ENCODE measurements around the gene LCTL. TPM values are rescaled to one million over a fixed set of nuclear protein-coding genes. Genes with fewer than 3 reads are reported as not detected.

The LCTL gene
- total RNA-seq, 1 experiment from 2014 or later: not detected

GRCh38 chr15:66603301-66604179 lies 37.7 kb upstream of the LCTL start:
- Histone ChIP-seq H3K4me2 (ENCODE audit: low read depth, low read length, poor library complexity, severe bottlenecking) (no peak overlapping the region), H3K9me3 (ENCODE audit: low read length) (no peaks in the 10 kb centered on the region), H2AFZ (ENCODE audit: low read length) (no peak overlapping the region), H3K27ac (ENCODE audit: low read length) (no peak overlapping the region), H4K20me1 (ENCODE audit: insufficient read depth, low read depth, low read length) (no peaks in the 10 kb centered on the region), H3K27me3 (ENCODE audit: low read length) (no peaks in the 10 kb centered on the region), H3K79me2 (ENCODE audit: low read length) (no peaks in the 10 kb centered on the region), H3K9me2 (replicated peaks; ENCODE audit: insufficient read depth, low read length) (no peaks in the 10 kb centered on the region), H3K4me3 (ENCODE audit: low read length) (no peak overlapping the region), H3K36me3 (ENCODE audit: insufficient read depth, low read length) (no peaks in the 10 kb centered on the region), H3K9ac (ENCODE audit: low read length) (no peak overlapping the region), H3K4me1 (ENCODE audit: low read length) (no peaks in the 10 kb centered on the region)
- peak; percentile 87 for DNase-seq

GRCh38 chr15:66601521-66601920 lies 35.7 kb upstream of the LCTL start:
- H3K27me3 ChIP-seq (ENCODE audit: low read length): no peaks in the 10 kb centered on the region
- no peak overlapping the region for H3K9ac ChIP-seq (ENCODE audit: low read length)
- DNase-seq: no peak
- no peaks in the 10 kb centered on the region for H3K9me2 ChIP-seq (replicated peaks; ENCODE audit: insufficient read depth, low read length)
- no peaks in the 10 kb centered on the region for H3K4me1 ChIP-seq (ENCODE audit: low read length)
- H4K20me1 ChIP-seq (ENCODE audit: insufficient read depth, low read depth, low read length): no peaks in the 10 kb centered on the region
- H3K4me3 ChIP-seq (ENCODE audit: low read length): no peak overlapping the region
- H2AFZ ChIP-seq (ENCODE audit: low read length): no peak overlapping the region
- H3K27ac ChIP-seq (ENCODE audit: low read length): no peak overlapping the region
- no peaks in the 10 kb centered on the region for H3K79me2 ChIP-seq (ENCODE audit: low read length)
- H3K36me3 ChIP-seq (ENCODE audit: insufficient read depth, low read length): no peaks in the 10 kb centered on the region
- no peaks in the 10 kb centered on the region for H3K9me3 ChIP-seq (ENCODE audit: low read length)
- H3K4me2 ChIP-seq (ENCODE audit: low read depth, low read length, poor library complexity, severe bottlenecking): no peak overlapping the region

GRCh38 chr15:66600240-66600627 lies 34.4 kb upstream of the LCTL start:
- DNase-seq: no peak
- Histone ChIP-seq H3K4me3 (ENCODE audit: low read length) (no peak overlapping the region), H2AFZ (ENCODE audit: low read length) (no peak overlapping the region), H3K9me3 (ENCODE audit: low read length) (no peaks in the 10 kb centered on the region), H4K20me1 (ENCODE audit: insufficient read depth, low read depth, low read length) (no peaks in the 10 kb centered on the region), H3K9ac (ENCODE audit: low read length) (no peak overlapping the region), H3K36me3 (ENCODE audit: insufficient read depth, low read length) (no peaks in the 10 kb centered on the region), H3K27me3 (ENCODE audit: low read length) (no peaks in the 10 kb centered on the region), H3K4me1 (ENCODE audit: low read length) (no peaks in the 10 kb centered on the region), H3K27ac (ENCODE audit: low read length) (no peak overlapping the region), H3K9me2 (replicated peaks; ENCODE audit: insufficient read depth, low read length) (no peaks in the 10 kb centered on the region), H3K4me2 (ENCODE audit: low read depth, low read length, poor library complexity, severe bottlenecking) (no peak overlapping the region), H3K79me2 (ENCODE audit: low read length) (no peaks in the 10 kb centered on the region)

GRCh38 chr15:66599536-66600239 lies 33.9 kb upstream of the LCTL start:
- Histone ChIP-seq H2AFZ (ENCODE audit: low read length) (no peak overlapping the region), H3K4me2 (ENCODE audit: low read depth, low read length, poor library complexity, severe bottlenecking) (no peak overlapping the region), H3K9me2 (replicated peaks; ENCODE audit: insufficient read depth, low read length) (no peaks in the 10 kb centered on the region), H3K4me3 (ENCODE audit: low read length) (no peak overlapping the region), H3K27me3 (ENCODE audit: low read length) (no peaks in the 10 kb centered on the region), H3K36me3 (ENCODE audit: insufficient read depth, low read length) (no peaks in the 10 kb centered on the region), H3K79me2 (ENCODE audit: low read length) (no peaks in the 10 kb centered on the region), H4K20me1 (ENCODE audit: insufficient read depth, low read depth, low read length) (no peaks in the 10 kb centered on the region), H3K4me1 (ENCODE audit: low read length) (no peaks in the 10 kb centered on the region), H3K27ac (ENCODE audit: low read length) (no peak overlapping the region), H3K9me3 (ENCODE audit: low read length) (no peaks in the 10 kb centered on the region), H3K9ac (ENCODE audit: low read length) (no peak overlapping the region)
- no peak for DNase-seq

GRCh38 chr15:66598095-66598815 lies 32.5 kb upstream of the LCTL start:
- DNase-seq: no peak

GRCh38 chr15:66595931-66596545 lies 30.2 kb upstream of the LCTL start:
- H3K9ac ChIP-seq (ENCODE audit: low read length): no peak overlapping the region
- no peak overlapping the region for H3K4me3 ChIP-seq (ENCODE audit: low read length)
- no peak overlapping the region for H2AFZ ChIP-seq (ENCODE audit: low read length)
- no peak overlapping the region for H3K4me2 ChIP-seq (ENCODE audit: low read depth, low read length, poor library complexity, severe bottlenecking)
- H3K79me2 ChIP-seq (ENCODE audit: low read length): no peaks in the 10 kb centered on the region
- H3K27me3 ChIP-seq (ENCODE audit: low read length): no peaks in the 10 kb centered on the region
- H3K9me3 ChIP-seq (ENCODE audit: low read length): no peaks in the 10 kb centered on the region
- H4K20me1 ChIP-seq (ENCODE audit: insufficient read depth, low read depth, low read length): no peaks in the 10 kb centered on the region
- H3K9me2 ChIP-seq (replicated peaks; ENCODE audit: insufficient read depth, low read length): no peaks in the 10 kb centered on the region
- H3K4me1 ChIP-seq (ENCODE audit: low read length): no peaks in the 10 kb centered on the region
- H3K27ac ChIP-seq (ENCODE audit: low read length): no peak overlapping the region
- DNase-seq: no peak
- no peaks in the 10 kb centered on the region for H3K36me3 ChIP-seq (ENCODE audit: insufficient read depth, low read length)

More at GRCh38 chr15:66598095-66598815, 32.5 kb upstream of the LCTL start:
- no peaks in the 10 kb centered on the region for H4K20me1 ChIP-seq (ENCODE audit: insufficient read depth, low read depth, low read length)
- H3K4me2 ChIP-seq (ENCODE audit: low read depth, low read length, poor library complexity, severe bottlenecking): no peak overlapping the region
- H3K79me2 ChIP-seq (ENCODE audit: low read length): no peaks in the 10 kb centered on the region
- no peak overlapping the region for H3K9ac ChIP-seq (ENCODE audit: low read length)
- no peaks in the 10 kb centered on the region for H3K9me2 ChIP-seq (replicated peaks; ENCODE audit: insufficient read depth, low read length)
- no peak overlapping the region for H3K4me3 ChIP-seq (ENCODE audit: low read length)
- no peaks in the 10 kb centered on the region for H3K27me3 ChIP-seq (ENCODE audit: low read length)
- no peak overlapping the region for H2AFZ ChIP-seq (ENCODE audit: low read length)
- H3K9me3 ChIP-seq (ENCODE audit: low read length): no peaks in the 10 kb centered on the region
- H3K4me1 ChIP-seq (ENCODE audit: low read length): no peaks in the 10 kb centered on the region
- no peak overlapping the region for H3K27ac ChIP-seq (ENCODE audit: low read length)
- no peaks in the 10 kb centered on the region for H3K36me3 ChIP-seq (ENCODE audit: insufficient read depth, low read length)

GRCh38 chr15:66595332-66595731 lies 29.5 kb upstream of the LCTL start:
- Histone ChIP-seq H3K9me2 (replicated peaks; ENCODE audit: insufficient read depth, low read length) (no peaks in the 10 kb centered on the region), H3K9me3 (ENCODE audit: low read length) (no peaks in the 10 kb centered on the region), H3K79me2 (ENCODE audit: low read length) (no peaks in the 10 kb centered on the region), H3K4me3 (ENCODE audit: low read length) (no peak overlapping the region), H3K4me1 (ENCODE audit: low read length) (no peaks in the 10 kb centered on the region), H3K27ac (ENCODE audit: low read length) (no peak overlapping the region), H4K20me1 (ENCODE audit: insufficient read depth, low read depth, low read length) (no peaks in the 10 kb centered on the region), H3K4me2 (ENCODE audit: low read depth, low read length, poor library complexity, severe bottlenecking) (no peak overlapping the region), H3K9ac (ENCODE audit: low read length) (no peak overlapping the region), H3K27me3 (ENCODE audit: low read length) (no peaks in the 10 kb centered on the region), H3K36me3 (ENCODE audit: insufficient read depth, low read length) (no peaks in the 10 kb centered on the region), H2AFZ (ENCODE audit: low read length) (no peak overlapping the region)
- no peak for DNase-seq

GRCh38 chr15:66594836-66595235 lies 29.0 kb upstream of the LCTL start:
- Histone ChIP-seq H3K9me2 (replicated peaks; ENCODE audit: insufficient read depth, low read length) (no peaks in the 10 kb centered on the region), H3K9me3 (ENCODE audit: low read length) (no peaks in the 10 kb centered on the region), H3K79me2 (ENCODE audit: low read length) (no peaks in the 10 kb centered on the region), H3K4me2 (ENCODE audit: low read depth, low read length, poor library complexity, severe bottlenecking) (no peak overlapping the region), H2AFZ (ENCODE audit: low read length) (no peak overlapping the region), H3K27ac (ENCODE audit: low read length) (no peak overlapping the region), H3K36me3 (ENCODE audit: insufficient read depth, low read length) (no peaks in the 10 kb centered on the region), H3K4me1 (ENCODE audit: low read length) (no peaks in the 10 kb centered on the region), H3K27me3 (ENCODE audit: low read length) (no peaks in the 10 kb centered on the region), H4K20me1 (ENCODE audit: insufficient read depth, low read depth, low read length) (no peaks in the 10 kb centered on the region), H3K9ac (ENCODE audit: low read length) (no peak overlapping the region), H3K4me3 (ENCODE audit: low read length) (no peak overlapping the region)
- no peak for DNase-seq

All from Karpas-422 (cell line).